Measurements from ENCODE around the gene MINDY1. TPM values are rescaled to one million over a fixed set of nuclear protein-coding genes. Genes with fewer than 3 reads are reported as not detected.

MINDY1 gene
- total and polyA plus RNA-seq, 4 donors, result 7.8 to 31.0 (median 16.7) TPM

DNA sequence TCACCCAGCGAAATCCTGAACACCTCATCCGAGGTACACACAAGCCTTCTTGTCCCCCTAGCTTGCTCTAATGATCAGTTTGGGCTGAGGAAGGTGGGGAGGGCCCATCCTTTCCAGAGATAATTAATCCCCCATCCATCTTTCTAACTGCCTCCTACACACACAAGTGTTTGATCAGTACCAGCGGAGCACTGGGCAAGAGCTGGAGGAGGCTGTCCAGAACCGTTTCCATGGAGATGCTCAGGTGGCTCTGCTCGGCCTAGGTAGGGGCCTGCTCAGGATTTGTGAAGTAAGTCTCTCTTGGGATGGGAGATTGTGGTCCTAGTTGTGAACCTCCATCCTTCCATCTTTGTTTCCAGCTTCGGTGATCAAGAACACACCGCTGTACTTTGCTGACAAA, 18.8 kb downstream of the MINDY1 start:
- no peak for TF ChIP-seq CTCF (IDR thresholded peaks at IDR 0.05; ENCODE audit: control extremely low read depth, extremely low read depth)
- WGBS, 2 donors, result 84 to 89% methylated on average over 7 of the region's 7 CpGs
- no peaks in the 10 kb centered on the region for H3K36me3 ChIP-seq (ENCODE audit: control insufficient read depth in 4 of 4, insufficient read depth in 4 of 4, low read length in 4 of 4)
- H3K4me1 ChIP-seq (ENCODE audit: control insufficient read depth in 5 of 5, insufficient read depth in 5 of 5, low read length in 5 of 5), result peaks cover 0 to 1% (median 0%) of the 10 kb centered on the region in 5 donors
- no peak overlapping the region for H3K27ac ChIP-seq (ENCODE audit: low read depth in 1 of 2, low read length in 1 of 2)
- H3K4me3 ChIP-seq, result no peak overlapping the region
- no peak for DNase-seq
- no peak overlapping the region for H3K9ac ChIP-seq (ENCODE audit: insufficient read depth in 1 of 2, low read length in 2 of 2)
- no peaks in the 10 kb centered on the region for H3K9me3 ChIP-seq (ENCODE audit: control insufficient read depth in 4 of 4, insufficient read depth in 3 of 4, low read length in 3 of 4)
- no peaks in the 10 kb centered on the region for H3K27me3 ChIP-seq (ENCODE audit: control insufficient read depth in 3 of 3, insufficient read depth in 3 of 3, low read length in 2 of 3)
- no peak for ATAC-seq (ENCODE audit: insufficient read depth, low FRiP score)

- DNase-seq (no peak), ATAC-seq (ENCODE audit: insufficient read depth, low FRiP score) (no peak)
- H3K27me3 ChIP-seq (ENCODE audit: control insufficient read depth in 3 of 3, insufficient read depth in 3 of 3, low read length in 2 of 3), result no peaks in the 10 kb centered on the region
- H3K4me1 ChIP-seq (ENCODE audit: control insufficient read depth in 5 of 5, insufficient read depth in 5 of 5, low read length in 5 of 5), result peaks cover 0 to 15% (median 2%) of the 10 kb centered on the region in 5 donors
- no peak for TF ChIP-seq CTCF (IDR thresholded peaks at IDR 0.05; ENCODE audit: control extremely low read depth, extremely low read depth)
- H3K27ac ChIP-seq (ENCODE audit: low read depth in 1 of 2, low read length in 1 of 2), result no peak overlapping the region
- no peak overlapping the region for H3K9ac ChIP-seq (ENCODE audit: insufficient read depth in 1 of 2, low read length in 2 of 2)
- H3K9me3 ChIP-seq (ENCODE audit: control insufficient read depth in 4 of 4, insufficient read depth in 3 of 4, low read length in 3 of 4), result no peaks in the 10 kb centered on the region
- WGBS, 2 donors, result 94 to 96% methylated on average over 2 of the region's 2 CpGs
- no peaks in the 10 kb centered on the region for H3K36me3 ChIP-seq (ENCODE audit: control insufficient read depth in 4 of 4, insufficient read depth in 4 of 4, low read length in 4 of 4)
- H3K4me3 ChIP-seq, result no peak overlapping the region
These were observed 21.4 kb downstream of the MINDY1 start for GRCh38 chr1:150985179-150985825.

GRCh38 chr1:150981805-150982712, 24.6 kb downstream of the MINDY1 start, which contains the start of gene ANXA9:
Gene ANXA9, plus strand, starts transcription at chr1:150982292. Its CDS starts 814 bp downstream, at chr1:150983106.
- H3K27me3 ChIP-seq (ENCODE audit: control insufficient read depth in 3 of 3, insufficient read depth in 3 of 3, low read length in 2 of 3), result no peaks in the 10 kb centered on the region
- ATAC-seq (ENCODE audit: insufficient read depth, low FRiP score), result no peak
- no peak within 1 kb of the TSS for H3K4me3 ChIP-seq
- 67 to 79% methylated on average over 12 of the region's 12 CpGs for WGBS, 2 donors
- H3K27ac ChIP-seq (ENCODE audit: low read depth in 1 of 2, low read length in 1 of 2), result peak within 1 kb of the TSS in 1 of 2 donors; percentile 44
- H3K9me3 ChIP-seq (ENCODE audit: control insufficient read depth in 4 of 4, insufficient read depth in 3 of 4, low read length in 3 of 4), result no peaks in the 10 kb centered on the region
- TF ChIP-seq CTCF (IDR thresholded peaks at IDR 0.05; ENCODE audit: control extremely low read depth, extremely low read depth), result no peak
- H3K9ac ChIP-seq (ENCODE audit: insufficient read depth in 1 of 2, low read length in 2 of 2), result peak within 1 kb of the TSS in 1 of 2 donors; percentile 25
- no peaks in the 10 kb centered on the region for H3K36me3 ChIP-seq (ENCODE audit: control insufficient read depth in 4 of 4, insufficient read depth in 4 of 4, low read length in 4 of 4)
- DNase-seq, result no peak
- peaks cover 0 to 20% (median 7%) of the 10 kb centered on the region in 5 donors for H3K4me1 ChIP-seq (ENCODE audit: control insufficient read depth in 5 of 5, insufficient read depth in 5 of 5, low read length in 5 of 5)

Data from lung (tissue), 12 donors.